IPS-18a (cell line): ENCODE data around the gene PLEKHM2.
"Not testable (repeated sequence)": the region's sequence is repeated elsewhere in the genome, so short reads cannot be mapped to it uniquely, and the experiment has no call there.

Source experiments
- H3K27ac ChIP-seq: one replicate; pipeline ENCODE4 v1.5.1; 2013; ENCODE audit warnings: low read length
- H3K27me3 ChIP-seq: one replicate; pipeline ENCODE4 v1.6.1; 2013; ENCODE audit warnings: mild to moderate bottlenecking, low read length; ENCODE audit not compliant: control insufficient read depth, insufficient read depth
- H3K36me3 ChIP-seq: one replicate; pipeline ENCODE4 v1.6.1; 2013; ENCODE audit warnings: low read depth, low read length; ENCODE audit not compliant: control insufficient read depth
- H3K4me1 ChIP-seq: one replicate; pipeline ENCODE4 v1.6.1; 2013; ENCODE audit warnings: low read depth, low read length; ENCODE audit not compliant: control insufficient read depth
- H3K4me3 ChIP-seq: one replicate; pipeline ENCODE4 v1.5.1; 2013; ENCODE audit warnings: low read length
- H3K9ac ChIP-seq: one replicate; pipeline ENCODE4 v1.6.1; 2013; ENCODE audit warnings: mild to moderate bottlenecking, low read length, moderate library complexity
- H3K9me3 ChIP-seq: one replicate; pipeline ENCODE4 v1.6.1; 2013; ENCODE audit warnings: low read depth, low read length; ENCODE audit not compliant: control insufficient read depth

Gene PLEKHM2

GRCh38 chr1:15691434-15692032 is 7.4 kb downstream of the PLEKHM2 start:
- Histone ChIP-seq H3K27me3 (no peaks in the 10 kb centered on the region), H3K4me3 (no peak overlapping the region), H3K4me1 (no peaks in the 10 kb centered on the region), H3K9ac (no peak overlapping the region), H3K27ac (no peak overlapping the region), H3K9me3 (no peaks in the 10 kb centered on the region), H3K36me3 (no peaks in the 10 kb centered on the region)

DNA sequence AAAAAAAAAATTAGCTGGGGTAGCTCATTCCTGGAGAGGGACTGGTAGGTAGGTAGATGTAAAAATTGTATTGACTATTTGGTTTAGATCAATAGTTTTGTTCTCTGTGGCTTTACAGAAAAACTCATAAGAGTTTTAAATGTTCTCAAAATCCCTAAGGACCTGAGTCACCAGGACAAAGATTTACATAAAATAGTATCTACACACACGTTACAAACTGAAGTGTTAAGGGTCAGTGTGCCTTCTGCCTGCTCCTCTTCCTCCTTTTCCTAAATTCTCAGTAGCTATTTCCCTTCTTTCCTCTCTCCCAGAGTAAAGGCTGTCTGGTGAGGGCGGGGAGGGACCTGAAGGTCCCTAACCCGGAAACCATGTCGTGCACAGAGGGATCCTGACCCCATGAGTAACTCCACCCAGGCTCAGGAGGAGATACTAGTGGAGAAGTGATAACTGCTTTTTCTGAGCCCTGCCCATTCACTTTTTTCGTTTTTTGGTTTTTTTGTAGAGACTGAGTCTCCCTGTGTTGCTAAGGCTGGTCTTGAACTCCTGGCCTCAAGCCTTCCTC is 8.1 kb downstream of the PLEKHM2 start:
- H3K9ac ChIP-seq = no peak overlapping the region
- H3K27ac ChIP-seq = no peak overlapping the region

DNA sequence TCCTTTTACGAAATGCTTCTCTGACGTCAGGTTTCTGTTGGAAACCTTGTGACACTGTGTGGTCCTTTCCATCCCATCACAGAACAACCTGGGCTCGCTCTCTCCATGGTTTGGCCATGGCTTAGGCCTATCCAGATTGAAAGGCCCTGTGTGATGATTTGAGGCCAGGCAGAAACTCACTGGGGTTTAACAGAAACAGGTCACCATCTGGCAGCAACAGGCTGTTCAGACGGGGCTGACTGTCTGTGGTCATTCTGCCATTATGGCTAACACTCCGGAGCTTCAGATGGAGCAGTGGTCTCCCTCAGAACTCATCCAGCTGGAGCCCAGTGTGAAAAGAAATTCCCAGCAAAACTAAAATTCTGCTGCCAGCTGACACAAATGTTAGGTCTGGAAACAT is 9.3 kb downstream of the PLEKHM2 start:
- Histone ChIP-seq H3K4me3 (no peak overlapping the region), H3K4me1 (no peaks in the 10 kb centered on the region), H3K9ac (no peak overlapping the region), H3K27ac (no peak overlapping the region), H3K9me3 (no peaks in the 10 kb centered on the region), H3K27me3 (no peaks in the 10 kb centered on the region), H3K36me3 (no peaks in the 10 kb centered on the region)

More for the DNA sequence above, 8.1 kb downstream of the PLEKHM2 start:
- H3K36me3 ChIP-seq = no peaks in the 10 kb centered on the region
- H3K27me3 ChIP-seq = no peaks in the 10 kb centered on the region
- no peak overlapping the region for H3K4me3 ChIP-seq
- H3K4me1 ChIP-seq = no peaks in the 10 kb centered on the region
- no peaks in the 10 kb centered on the region for H3K9me3 ChIP-seq

DNA sequence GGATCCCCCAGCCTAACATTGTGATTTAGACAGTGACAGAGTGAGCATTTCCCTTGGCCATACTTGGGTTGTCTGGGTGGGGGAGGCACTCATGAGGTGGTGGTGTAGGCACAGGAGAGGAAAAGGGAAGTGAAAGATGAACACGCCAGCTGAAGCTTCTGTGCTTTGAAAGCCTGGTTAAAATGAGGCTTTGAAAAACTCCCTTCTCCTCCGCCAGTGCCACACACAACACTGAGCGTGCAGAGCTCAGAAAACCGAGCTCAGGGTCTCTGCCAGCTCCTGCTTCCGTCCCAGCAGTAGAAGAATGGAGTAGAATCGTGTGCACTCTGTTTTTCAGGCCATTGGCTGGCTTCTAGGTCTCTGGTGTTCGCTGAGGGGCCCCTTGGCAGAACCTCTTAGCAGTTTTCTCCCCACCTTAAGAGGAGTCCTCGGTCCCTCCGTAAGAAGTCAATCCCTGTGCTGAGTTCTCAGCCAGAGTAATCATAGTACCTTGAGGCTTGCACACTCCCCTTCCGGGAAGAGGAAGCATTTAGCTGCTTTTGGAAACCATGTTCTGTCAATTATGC is 12.9 kb downstream of the PLEKHM2 start:
- Histone ChIP-seq H3K36me3 (no peaks in the 10 kb centered on the region), H3K4me3 (no peak overlapping the region), H3K9ac (no peak overlapping the region), H3K4me1 (no peaks in the 10 kb centered on the region), H3K9me3 (no peaks in the 10 kb centered on the region), H3K27me3 (no peaks in the 10 kb centered on the region), H3K27ac (no peak overlapping the region)

DNA sequence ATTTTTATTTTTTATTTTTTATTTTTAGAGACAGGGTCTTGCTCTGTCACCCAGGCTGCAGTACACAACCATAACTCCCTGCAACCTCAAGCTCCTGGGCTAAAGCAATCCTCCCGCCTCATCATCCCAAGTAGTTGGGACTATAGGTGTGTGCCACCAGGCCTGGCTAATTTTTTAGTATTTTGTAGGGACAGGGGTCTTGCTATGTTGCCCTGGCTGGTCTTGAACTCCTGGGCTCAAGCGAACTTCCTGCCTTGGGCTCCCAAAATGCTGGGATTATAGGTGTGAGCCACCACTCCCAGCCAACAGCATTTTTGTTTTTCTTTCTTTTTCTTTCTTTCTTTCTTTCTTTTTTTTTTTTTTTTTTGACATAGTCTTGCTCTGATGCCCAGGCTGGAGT is 14.1 kb downstream of the PLEKHM2 start:
- no peak overlapping the region for H3K27ac ChIP-seq
- no peak overlapping the region for H3K4me3 ChIP-seq
- no peaks in the 10 kb centered on the region for H3K4me1 ChIP-seq

GRCh38 chr1:15699321-15699720 is 15.2 kb downstream of the PLEKHM2 start:
- H3K27ac ChIP-seq, H3K36me3 ChIP-seq, H3K4me3 ChIP-seq, H3K9ac ChIP-seq, H3K4me1 ChIP-seq, H3K27me3 ChIP-seq, H3K9me3 ChIP-seq: not testable (repeated sequence)

More for the DNA sequence above, 14.1 kb downstream of the PLEKHM2 start:
- Histone ChIP-seq H3K36me3 (no peaks in the 10 kb centered on the region), H3K9ac (no peak overlapping the region), H3K9me3 (no peaks in the 10 kb centered on the region), H3K27me3 (no peaks in the 10 kb centered on the region)

GRCh38 chr1:15700508-15700907 is 16.4 kb downstream of the PLEKHM2 start:
- Histone ChIP-seq H3K4me3 (no peak overlapping the region), H3K9me3 (no peaks in the 10 kb centered on the region), H3K27me3 (no peaks in the 10 kb centered on the region), H3K9ac (no peak overlapping the region), H3K36me3 (no peaks in the 10 kb centered on the region), H3K4me1 (no peaks in the 10 kb centered on the region), H3K27ac (no peak overlapping the region)

GRCh38 chr1:15701784-15702183 is 17.7 kb downstream of the PLEKHM2 start:
- Histone ChIP-seq H3K4me1 (no peaks in the 10 kb centered on the region), H3K27ac (no peak overlapping the region), H3K9ac (no peak overlapping the region), H3K27me3 (no peaks in the 10 kb centered on the region), H3K9me3 (no peaks in the 10 kb centered on the region), H3K36me3 (no peaks in the 10 kb centered on the region), H3K4me3 (no peak overlapping the region)

DNA sequence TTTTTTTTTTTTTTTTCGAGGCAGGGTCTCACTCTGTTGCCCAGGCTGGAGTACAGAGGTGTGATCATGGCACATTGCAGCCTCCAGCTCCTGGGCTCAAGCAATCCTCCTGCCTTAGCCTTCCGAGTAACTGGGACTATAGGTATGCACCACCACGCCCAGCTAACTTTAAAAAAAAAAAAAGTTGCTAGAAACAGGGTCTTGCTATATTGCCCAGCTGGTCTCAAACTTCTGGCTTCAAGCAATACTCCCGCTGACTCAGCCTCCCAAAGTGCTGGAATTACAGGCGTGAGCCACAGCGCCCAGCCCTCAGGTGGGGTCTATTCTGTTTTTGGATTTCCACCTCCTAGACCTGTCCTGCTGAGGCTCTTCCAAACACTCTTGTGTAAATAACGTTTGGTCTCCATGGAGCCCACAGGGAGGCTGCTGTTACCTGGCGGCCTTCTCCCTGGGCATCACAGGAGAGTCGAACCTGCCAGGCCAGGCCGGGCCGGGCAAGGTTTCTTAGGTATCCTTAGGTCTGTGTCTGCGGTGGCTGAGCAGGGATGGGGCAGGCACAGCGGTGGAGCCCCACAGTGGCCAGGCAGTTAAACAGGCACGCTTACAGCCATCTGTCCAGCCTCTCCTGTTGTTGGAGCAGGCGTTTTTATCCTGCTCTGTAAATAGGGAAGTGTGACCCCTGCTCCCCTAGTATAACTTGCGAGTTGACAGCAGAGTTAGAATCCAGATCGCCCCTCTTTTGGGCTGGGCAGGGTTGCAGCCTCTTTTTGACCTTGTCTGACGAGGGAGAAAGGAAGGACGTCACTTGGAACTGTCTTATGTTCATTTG is 18.8 kb downstream of the PLEKHM2 start:
- H3K4me3 ChIP-seq = no peak overlapping the region

GRCh38 chr1:15703562-15703961 is 19.4 kb downstream of the PLEKHM2 start:
- Histone ChIP-seq H3K9me3 (no peaks in the 10 kb centered on the region), H3K27ac (no peak overlapping the region), H3K27me3 (no peaks in the 10 kb centered on the region), H3K9ac (no peak overlapping the region), H3K4me3 (no peak overlapping the region), H3K4me1 (no peaks in the 10 kb centered on the region), H3K36me3 (no peaks in the 10 kb centered on the region)

More for the DNA sequence above, 18.8 kb downstream of the PLEKHM2 start:
- H3K27me3 ChIP-seq = no peaks in the 10 kb centered on the region
- no peaks in the 10 kb centered on the region for H3K4me1 ChIP-seq
- H3K9me3 ChIP-seq = no peaks in the 10 kb centered on the region
- H3K36me3 ChIP-seq = no peaks in the 10 kb centered on the region
- H3K27ac ChIP-seq = no peak overlapping the region
- no peak overlapping the region for H3K9ac ChIP-seq

GRCh38 chr1:15704526-15705183 is 20.5 kb downstream of the PLEKHM2 start:
- H3K4me1 ChIP-seq = no peaks in the 10 kb centered on the region
- no peaks in the 10 kb centered on the region for H3K27me3 ChIP-seq
- H3K27ac ChIP-seq = no peak overlapping the region
- H3K9me3 ChIP-seq = no peaks in the 10 kb centered on the region
- H3K9ac ChIP-seq = no peak overlapping the region
- no peak overlapping the region for H3K4me3 ChIP-seq
- no peaks in the 10 kb centered on the region for H3K36me3 ChIP-seq
